GM23338 (cell line): ENCODE results near the gene NFIA. TPM values are rescaled to one million over a fixed set of nuclear protein-coding genes. Genes with fewer than 3 reads are reported as not detected.

Source experiments
- ATAC-seq: fragments of 200-7000 bp; cut with Tn5 transposase; 3 replicates; pipeline ENCODE4 v1.9.1; 2020
- DNase-seq: peaks from one replicate; pipeline ENCODE4 v3.0.0-alpha.2; 2015; ENCODE audit warnings: low spot score
- H2AFZ ChIP-seq: fragments of 200-600 bp; sonication (generic); 2 replicates; pipeline ENCODE4 v1.8.0; 2016; ENCODE audit warnings: antibody characterized with exemption, mild to moderate bottlenecking, moderate library complexity
- H3F3A ChIP-seq: fragments of 200-600 bp; sonication (generic); replicated peaks from 2 replicates; pipeline ENCODE4 v1.8.0; 2017; ENCODE audit warnings: antibody characterized with exemption, mixed run types, low read depth
- H3K27ac ChIP-seq: fragments of 200-600 bp; sonication (generic); 2 replicates; pipeline ENCODE4 v1.6.1; 2016; ENCODE audit warnings: low read depth
- H3K27me3 ChIP-seq: fragments of 200-600 bp; sonication (generic); 2 replicates; pipeline ENCODE4 v1.8.0; 2016; ENCODE audit warnings: mild to moderate bottlenecking, mixed run types, moderate library complexity; ENCODE audit not compliant: insufficient read depth
- H3K36me3 ChIP-seq: fragments of 200-600 bp; sonication (generic); 2 replicates; pipeline ENCODE4 v1.8.0; 2016; ENCODE audit warnings: mild to moderate bottlenecking; ENCODE audit not compliant: insufficient read depth
- H3K4me1 ChIP-seq: fragments of 200-600 bp; sonication (generic); 2 replicates; pipeline ENCODE4 v1.8.0; 2016; ENCODE audit warnings: mild to moderate bottlenecking, moderate library complexity; ENCODE audit not compliant: insufficient read depth
- H3K4me2 ChIP-seq: fragments of 200-600 bp; sonication (generic); 2 replicates; pipeline ENCODE4 v1.7.1; 2017; ENCODE audit warnings: mixed run types
- H3K4me3 ChIP-seq: fragments of 200-600 bp; sonication (generic); 2 replicates; pipeline ENCODE4 v1.6.1; 2016; ENCODE audit warnings: mixed run types
- H3K79me2 ChIP-seq: fragments of 200-600 bp; sonication (generic); replicated peaks from 2 replicates; pipeline ENCODE4 v1.8.0; 2017; ENCODE audit warnings: mild to moderate bottlenecking; ENCODE audit not compliant: insufficient read depth
- H3K9me2 ChIP-seq: fragments of 200-600 bp; sonication (generic); 2 replicates; pipeline ENCODE4 v1.8.0; 2017; ENCODE audit not compliant: insufficient read depth
- H4K20me1 ChIP-seq: fragments of 200-600 bp; sonication (generic); replicated peaks from 2 replicates; pipeline ENCODE4 v1.8.0; 2017; ENCODE audit warnings: mild to moderate bottlenecking; ENCODE audit not compliant: insufficient read depth
- H3K27ac Mint-ChIP-seq: 2 replicates; pipeline ENCODE4 v1.8.0; 2020; ENCODE audit warnings: inconsistent platforms, mild to moderate bottlenecking, moderate library complexity, mixed read lengths
- H3K27me3 Mint-ChIP-seq: 3 replicates; pipeline ENCODE4 v1.8.0; 2022; ENCODE audit warnings: low read depth, mild to moderate bottlenecking, moderate library complexity, mixed read lengths, inconsistent platforms; ENCODE audit not compliant: insufficient read depth, poor library complexity
- H3K36me3 Mint-ChIP-seq: 3 replicates; pipeline ENCODE4 v1.8.0; 2021; ENCODE audit warnings: low read depth, mild to moderate bottlenecking, inconsistent platforms, moderate library complexity, mixed read lengths
- H3K4me1 Mint-ChIP-seq: 3 replicates; pipeline ENCODE4 v1.8.0; 2020; ENCODE audit warnings: mild to moderate bottlenecking, inconsistent platforms, mixed read lengths
- H3K4me3 Mint-ChIP-seq: 3 replicates; pipeline ENCODE4 v1.8.0; 2021; ENCODE audit warnings: moderate library complexity, mild to moderate bottlenecking, inconsistent platforms, mixed read lengths
- H3K9me3 Mint-ChIP-seq: 3 replicates; pipeline ENCODE4 v1.8.0; 2020; ENCODE audit warnings: moderate library complexity, mild to moderate bottlenecking, inconsistent platforms, mixed read lengths
- CREB1 ChIP-seq: fragments of 250-450 bp; sonication (Bioruptor Pico); IDR thresholded peaks from 2 replicates; pipeline ENCODE4 v1.5.0; 2020; ENCODE audit warnings: low read depth, mild to moderate bottlenecking, moderate library complexity
- CTCF ChIP-seq, 2 experiments: fragments of 200-600 bp in 1 of 2; sonication (generic) in 1 of 2; conservative IDR thresholded peaks; 2 replicates each; pipeline versions ENCODE4 v1.5.1 to v1.6.1; 2016 to 2017; ENCODE audit warnings: antibody characterized with exemption in 2 of 2, low read depth in 2 of 2, mild to moderate bottlenecking in 2 of 2, moderate library complexity in 1 of 2
- ETS1 ChIP-seq: IDR thresholded peaks from 2 replicates; pipeline ENCODE4 v1.6.1; 2016; ENCODE audit warnings: antibody characterized with exemption
- EZH2 ChIP-seq: fragments of 200-600 bp; sonication (generic); IDR thresholded peaks from one replicate; pipeline ENCODE4 v1.8.0; 2017; ENCODE audit warnings: antibody characterized with exemption, mild to moderate bottlenecking, low read depth; ENCODE audit not compliant: unreplicated experiment
- EZH2phosphoT487 ChIP-seq: fragments of 200-600 bp; sonication (generic); IDR thresholded peaks from one replicate; pipeline ENCODE4 v1.8.1; 2018; ENCODE audit warnings: antibody characterized with exemption; ENCODE audit not compliant: unreplicated experiment
- JUNB ChIP-seq: IDR thresholded peaks from one replicate; pipeline ENCODE4 v1.6.1; 2016; ENCODE audit warnings: antibody characterized with exemption; ENCODE audit not compliant: unreplicated experiment
- NANOG ChIP-seq: IDR thresholded peaks from 2 replicates; pipeline ENCODE4 v1.6.1; 2016; ENCODE audit warnings: antibody characterized with exemption, borderline replicate concordance
- POLR2AphosphoS5 ChIP-seq: IDR thresholded peaks from 2 replicates; pipeline ENCODE4 v1.6.1; 2016; ENCODE audit warnings: antibody characterized with exemption, low read depth
- REST ChIP-seq: IDR thresholded peaks from one replicate; pipeline ENCODE4 v1.6.1; 2018; ENCODE audit warnings: antibody characterized with exemption; ENCODE audit not compliant: unreplicated experiment
- STAT1 ChIP-seq: IDR thresholded peaks from one replicate; pipeline ENCODE4 v1.6.1; 2016; ENCODE audit warnings: antibody characterized with exemption; ENCODE audit not compliant: unreplicated experiment
- ZNF114 ChIP-seq: fragments of 250-450 bp; sonication (Bioruptor Pico); IDR thresholded peaks from 2 replicates; pipeline ENCODE4 v1.5.0; 2020; ENCODE audit warnings: mild to moderate bottlenecking, moderate library complexity
- ZNF331 ChIP-seq: fragments of 250-450 bp; sonication (Bioruptor Pico); IDR thresholded peaks from 2 replicates; pipeline ENCODE4 v1.5.0; 2020; ENCODE audit warnings: low read depth, mild to moderate bottlenecking, moderate library complexity
- ZNF462 ChIP-seq: fragments of 250-450 bp; sonication (Bioruptor Pico); IDR thresholded peaks from 2 replicates; pipeline ENCODE4 v1.5.0; 2020; ENCODE audit warnings: mild to moderate bottlenecking, moderate library complexity
- polyA plus RNA-seq: library from polyadenylated mRNA; unstranded; fragments of >200 nt; fragmentation: Nextera tagmentation; extraction: Ambion mirVana; gene quantifications from 2 replicates; pipeline ENCODE4 v1.2.1, GENCODE V29; 2016
- total RNA-seq: library from RNA; depleted of rRNA; stranded (reverse); fragments of >200 nt; shearing (Covaris generic); gene quantifications from 2 replicates; pipeline ENCODE4 v1.2.3, GENCODE V29; 2014

Gene NFIA
- total and polyA plus RNA-seq, 2 experiments from 2014 or later: 0.97 to 2.3 TPM

GRCh38 chr1:61506236-61506635, 423.9 kb downstream of the NFIA start:
- Mint-ChIP-seq H3K9me3 (no peaks in the 10 kb centered on the region), H3K4me3 (no peak overlapping the region), H3K36me3 (no peaks in the 10 kb centered on the region), H3K27ac (no peak overlapping the region), H3K4me1 (peaks cover 8% of the 10 kb centered on the region), H3K27me3 (peaks cover 3% of the 10 kb centered on the region)
- Histone ChIP-seq H3K4me3 (no peak overlapping the region), H3K27ac (no peak overlapping the region), H3K27me3 (no peaks in the 10 kb centered on the region), H4K20me1 (no peaks in the 10 kb centered on the region), H3K4me2 (no peak overlapping the region), H2AFZ (no peak overlapping the region), H3K9me2 (0 out of 2 replicates have a peak, but pooled peaks cover 3% of the 10 kb centered on the region), H3F3A (no peaks in the 10 kb centered on the region), H3K79me2 (no peaks in the 10 kb centered on the region), H3K36me3 (no peaks in the 10 kb centered on the region), H3K4me1 (peaks cover 4% of the 10 kb centered on the region; the same call in 1 of the 2 replicates)
- TF ChIP-seq EZH2phosphoT487 (no peak), REST (no peak), NANOG (no peak), STAT1 (no peak), CTCF (conservative IDR thresholded peaks at IDR 0.05; ENCODE audit: low read depth in 2 of 2) (no peak), ZNF331 (CRISPR knock-in tag) (no peak), JUNB (no peak), CREB1 (CRISPR knock-in tag) (no peak), EZH2 (no peak), ZNF114 (no peak), ETS1 (no peak), POLR2AphosphoS5 (no peak), ZNF462 (CRISPR knock-in tag) (no peak)
- ATAC-seq (no peak), DNase-seq (no peak)
